Purkinje cell (primary cell): Measurements from ENCODE around the gene MAGEB2. TPM values are rescaled to one million over a fixed set of nuclear protein-coding genes. Genes with fewer than 3 reads are reported as not detected.

Experiments used
- polyA plus RNA-seq: library from polyadenylated mRNA; unstranded; fragments of >200 nt; fragmentation: Nextera tagmentation; gene quantifications from 2 replicates; pipeline ENCODE4 v1.2.1, GENCODE V29; 2014

The MAGEB2 gene
- not detected in 2 replicates for polyA plus RNA-seq

GRCh38 chrX:30215357-30215843, at the start of gene MAGEB2:
Gene MAGEB2, plus strand, starts transcription at chrX:30215563. Its CDS starts 3,018 bp downstream, at chrX:30218581.

GRCh38 chrX:30230395-30230794, 15.0 kb downstream of the MAGEB2 start, which contains the start of gene MAGEB3:
Gene MAGEB3, plus strand, starts transcription at chrX:30230657. Its CDS starts 5,268 bp downstream, at chrX:30235925.

GRCh38 chrX:30241724-30242415, 26.5 kb downstream of the MAGEB2 start, which contains the start of gene MAGEB4:
Gene MAGEB4, plus strand, starts transcription at chrX:30242000. Its CDS starts 136 bp downstream, at chrX:30242136.

DNA sequence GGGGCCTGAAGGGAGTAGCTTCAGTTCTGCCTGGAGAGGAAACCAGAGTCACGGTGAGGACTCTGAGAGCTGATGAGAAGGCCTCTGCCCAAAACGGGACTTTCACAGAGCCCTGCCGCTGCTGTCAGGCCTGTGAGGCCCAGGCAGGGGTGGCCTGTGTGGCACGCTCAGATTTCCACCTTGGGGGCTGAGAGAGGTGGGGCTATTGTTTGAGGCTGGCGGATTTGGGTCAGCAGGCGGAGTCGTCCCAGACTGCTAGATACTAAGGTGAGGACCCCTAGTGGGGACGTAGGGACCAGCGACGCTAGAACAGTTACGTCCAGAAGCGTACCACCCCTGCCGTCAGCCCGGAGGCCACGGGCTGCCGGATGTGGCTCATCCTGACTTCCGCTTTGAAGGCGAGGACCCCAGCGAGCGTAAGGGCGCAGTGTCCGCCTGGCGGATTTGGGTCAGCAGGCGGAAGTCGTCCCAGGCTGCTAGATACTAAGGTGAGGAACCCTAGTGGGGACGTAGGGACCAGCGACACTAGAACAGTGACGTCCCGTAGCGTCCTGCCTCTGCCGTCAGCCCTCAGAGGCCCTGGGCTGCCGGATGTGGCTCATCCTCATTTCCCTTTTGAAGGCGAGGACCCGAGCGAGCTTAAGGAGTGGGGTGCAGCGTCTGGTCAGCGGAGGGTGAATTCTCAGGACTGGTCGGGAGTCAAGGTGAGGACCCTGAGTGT, 31.6 kb downstream of the MAGEB2 start, which contains the start of gene MAGEB1:
Gene MAGEB1, plus strand, starts transcription at position 378 of the 721 bp plus-strand sequence. CDS start 3,348 bp downstream, outside the sequence.

Other genes starting within 250 kb of the MAGEB2 start
- not detected in 2 replicates for gene MAGEB3, start 15.1 kb downstream of the MAGEB2 start, polyA plus RNA-seq
- not detected in 2 replicates for gene MAGEB4, start 26.4 kb downstream of the MAGEB2 start, polyA plus RNA-seq
- not detected in 2 replicates for gene MAGEB1, start 31.6 kb downstream of the MAGEB2 start, polyA plus RNA-seq
- gene NR0B1, start 93.8 kb downstream of the MAGEB2 start, polyA plus RNA-seq, result 0.35 TPM in 1 of 2 replicates, not detected in the other